GM23248 (cell line): ENCODE measurements around the gene ATP2B3. TPM values are rescaled to one million over a fixed set of nuclear protein-coding genes. Genes with fewer than 3 reads are reported as not detected.

Experiments
- DNase-seq: peaks from one replicate; pipeline ENCODE4 v3.0.0-alpha.2; 2015
- H2AFZ ChIP-seq: fragments of 200-600 bp; sonication (generic); 2 replicates; pipeline ENCODE4 v1.6.1; 2016; ENCODE audit warnings: antibody characterized with exemption
- H3F3A ChIP-seq: fragments of 200-600 bp; sonication (generic); 2 replicates; pipeline ENCODE4 v1.6.1; 2016; ENCODE audit warnings: mild to moderate bottlenecking, antibody characterized with exemption, mixed run types; ENCODE audit not compliant: insufficient read depth
- H3K27ac ChIP-seq: fragments of 200-600 bp; sonication (generic); 2 replicates; pipeline ENCODE4 v1.5.1; 2016; ENCODE audit warnings: mild to moderate bottlenecking
- H3K27me3 ChIP-seq: fragments of 200-600 bp; sonication (generic); replicated peaks from 2 replicates; pipeline ENCODE4 v1.6.1; 2016; ENCODE audit warnings: mild to moderate bottlenecking; ENCODE audit not compliant: insufficient read depth
- H3K36me3 ChIP-seq: fragments of 200-600 bp; sonication (generic); 2 replicates; pipeline ENCODE4 v1.6.1; 2016; ENCODE audit warnings: low read depth, mild to moderate bottlenecking
- H3K4me1 ChIP-seq: fragments of 200-600 bp; sonication (generic); 2 replicates; pipeline ENCODE4 v1.6.1; 2016; ENCODE audit warnings: mild to moderate bottlenecking; ENCODE audit not compliant: insufficient read depth
- H3K4me2 ChIP-seq: fragments of 200-600 bp; sonication (generic); one replicate; pipeline ENCODE4 v1.6.1; 2016; ENCODE audit warnings: mild to moderate bottlenecking; ENCODE audit not compliant: unreplicated experiment
- H3K4me3 ChIP-seq: fragments of 200-600 bp; sonication (generic); 2 replicates; pipeline ENCODE4 v1.5.1; 2016; ENCODE audit warnings: mild to moderate bottlenecking
- H3K79me2 ChIP-seq: fragments of 200-600 bp; sonication (generic); 2 replicates; pipeline ENCODE4 v1.6.1; 2016; ENCODE audit warnings: mild to moderate bottlenecking; ENCODE audit not compliant: insufficient read depth
- H3K9ac ChIP-seq: fragments of 200-600 bp; sonication (generic); 2 replicates; pipeline ENCODE4 v1.6.1; 2016; ENCODE audit warnings: mild to moderate bottlenecking
- H3K9me2 ChIP-seq: fragments of 200-600 bp; sonication (generic); 2 replicates; pipeline ENCODE4 v1.6.1; 2016; ENCODE audit warnings: mixed run types, mild to moderate bottlenecking, moderate library complexity; ENCODE audit not compliant: insufficient read depth
- H3K9me3 ChIP-seq: fragments of 200-600 bp; sonication (generic); one replicate; pipeline ENCODE4 v1.6.1; 2017; ENCODE audit warnings: low read depth
- H4K20me1 ChIP-seq: fragments of 200-600 bp; sonication (generic); 2 replicates; pipeline ENCODE4 v1.6.0; 2016; ENCODE audit not compliant: insufficient read depth
- EZH2 ChIP-seq: fragments of 200-600 bp; sonication (generic); IDR thresholded peaks from 2 replicates; pipeline ENCODE4 v1.6.1; 2018; ENCODE audit warnings: antibody characterized with exemption, mild to moderate bottlenecking; ENCODE audit not compliant: insufficient read depth, poor library complexity, severe bottlenecking
- EZH2phosphoT487 ChIP-seq: fragments of 200-600 bp; sonication (generic); IDR thresholded peaks from 2 replicates; pipeline ENCODE4 v1.6.1; 2018; ENCODE audit warnings: antibody characterized with exemption, moderate library complexity, mild to moderate bottlenecking, low read depth; ENCODE audit not compliant: insufficient read depth
- WGBS, 2 experiments: methylation state at CpG; one replicate each; pipeline ENCODE4 v1.1.6; 2015 to 2017; ENCODE audit warnings: low lambda C conversion rate in 2 of 2, low coverage in 1 of 2; ENCODE audit errors: missing lambda C conversion rate in 2 of 2; 5-methylcytosine and 5-hydroxymethylcytosine counted together
- in situ Hi-C: fragments of 300-500 bp; cut with MboI; formaldehyde crosslinking; loops from 2 replicates; pipeline ENCODE4 v1.15.0; 2020
- polyA plus RNA-seq: library from polyadenylated mRNA; unstranded; fragments of >200 nt; fragmentation: Nextera tagmentation; extraction: Ambion mirVana; gene quantifications from 2 replicates; pipeline ENCODE4 v1.2.1, GENCODE V29; 2016
- total RNA-seq: library from RNA; depleted of rRNA; stranded (reverse); fragments of >200 nt; shearing (Covaris generic); gene quantifications from 2 replicates; pipeline ENCODE4 v1.2.3, GENCODE V29; 2014

ATP2B3 gene
- total and polyA plus RNA-seq, 2 experiments from 2014 or later = not detected

GRCh38 chrX:153493085-153493484 lies 24.4 kb upstream of the ATP2B3 start:
- Histone ChIP-seq H3K9me3 (no peaks in the 10 kb centered on the region), H3K27me3 (no peaks in the 10 kb centered on the region), H3K4me1 (peaks cover under 1% of the 10 kb centered on the region; the same call in 1 of the 2 replicates), H3K4me3 (no peak overlapping the region), H4K20me1 (no peaks in the 10 kb centered on the region), H3F3A (no peaks in the 10 kb centered on the region), H3K36me3 (no peaks in the 10 kb centered on the region), H3K4me2 (no peak overlapping the region), H3K9me2 (no peaks in the 10 kb centered on the region), H3K79me2 (peaks cover 18% of the 10 kb centered on the region), H3K27ac (no peak overlapping the region), H2AFZ (no peak overlapping the region), H3K9ac (no peak overlapping the region)
- TF ChIP-seq EZH2phosphoT487 (no peak), EZH2 (no peak)
- no peak for DNase-seq
- in situ Hi-C loops = no loop called here
- 86 to 94% methylated on average over 9 to 11 of the region's 11 CpGs for WGBS, 2 experiments

GRCh38 chrX:153494061-153494460 lies 23.4 kb upstream of the ATP2B3 start:
- Histone ChIP-seq H3K9me2 (no peaks in the 10 kb centered on the region), H3K79me2 (peaks cover 25% of the 10 kb centered on the region), H3K4me1 (no peaks in the 10 kb centered on the region), H2AFZ (no peak overlapping the region), H3K36me3 (no peaks in the 10 kb centered on the region), H4K20me1 (no peaks in the 10 kb centered on the region), H3K4me2 (peak overlapping the region; percentile 42), H3F3A (no peaks in the 10 kb centered on the region), H3K27me3 (no peaks in the 10 kb centered on the region), H3K9me3 (no peaks in the 10 kb centered on the region), H3K27ac (peak overlapping the region; percentile 53), H3K4me3 (peak overlapping the region; percentile 56), H3K9ac (peak overlapping the region; percentile 64)
- peak; percentile 51 for DNase-seq
- in situ Hi-C loops = no loop called here
- WGBS, 2 experiments = 33 to 46% methylated on average over 5 to 6 of the region's 12 CpGs
- TF ChIP-seq EZH2phosphoT487 (no peak), EZH2 (no peak)

GRCh38 chrX:153494541-153495361 lies 22.7 kb upstream of the ATP2B3 start, which contains the start of gene BGN:
BGN (plus strand) TSS chrX:153494980; CDS start chrX:153504632, 9,652 bp downstream.
- Histone ChIP-seq H3K79me2 (peaks cover 30% of the 10 kb centered on the region), H3K4me3 (peak within 1 kb of the TSS; percentile 87), H3K9me3 (no peaks in the 10 kb centered on the region), H3K36me3 (no peaks in the 10 kb centered on the region), H3K9me2 (no peaks in the 10 kb centered on the region), H3K27ac (peak within 1 kb of the TSS; percentile 53), H3F3A (no peaks in the 10 kb centered on the region), H3K27me3 (no peaks in the 10 kb centered on the region), H4K20me1 (no peaks in the 10 kb centered on the region), H3K4me2 (peak within 1 kb of the TSS; percentile 80), H3K9ac (peak within 1 kb of the TSS; percentile 82), H3K4me1 (0 out of 2 replicates have a peak, but pooled peaks cover 4% of the 10 kb centered on the region), H2AFZ (peak within 1 kb of the TSS; percentile 54)
- 0 to 1% methylated on average over 12 to 32 of the region's 41 CpGs for whole genome bisulfite sequencing, 2 experiments
- DNase-seq = peak; percentile 71
- in situ Hi-C loops = no loop called here
- no peak for TF ChIP-seq EZH2phosphoT487
- TF ChIP-seq EZH2 = no peak

- peaks cover 35% of the 10 kb centered on the region for H3K79me2 ChIP-seq
- DNase-seq = peak; percentile 70
- H3K4me1 ChIP-seq = 0 out of 2 replicates have a peak, but pooled peaks cover 5% of the 10 kb centered on the region
- in situ Hi-C loops = no loop called here
- H3K27me3 ChIP-seq = no peaks in the 10 kb centered on the region
- H3K4me2 ChIP-seq = peak overlapping the region; percentile 80
- WGBS, 2 experiments = 0 to 2% methylated on average over 7 to 13 of the region's 17 CpGs
- peak overlapping the region; percentile 82 for H3K9ac ChIP-seq
- H3K36me3 ChIP-seq = no peaks in the 10 kb centered on the region
- H3K27ac ChIP-seq = peak overlapping the region; percentile 53
- no peaks in the 10 kb centered on the region for H4K20me1 ChIP-seq
- H3K9me3 ChIP-seq = no peaks in the 10 kb centered on the region
- peak overlapping the region; percentile 87 for H3K4me3 ChIP-seq
- H3K9me2 ChIP-seq = no peaks in the 10 kb centered on the region
- no peaks in the 10 kb centered on the region for H3F3A ChIP-seq
- peak overlapping the region; percentile 54 for H2AFZ ChIP-seq
- TF ChIP-seq EZH2phosphoT487 (no peak), EZH2 (no peak)
Measured at GRCh38 chrX:153495362-153495751, 22.1 kb upstream of the ATP2B3 start.
